GM13977 (cell line): ENCODE results near the gene KLHL9.

Source experiments
- DNase-seq: peaks from one replicate; pipeline ENCODE4 v3.0.0; 2012; ENCODE audit warnings: low spot score
- in situ Hi-C: fragments of 300-500 bp; cut with MboI; formaldehyde crosslinking; loops from one replicate; pipeline ENCODE4 v1.12.0; 2022; ENCODE audit warnings: low sequenced_read_pairs, low pct_unique_long_range_greater_than_20kb, mixed read lengths, inconsistent platforms; ENCODE audit not compliant: unreplicated experiment
- TF ChIP-seq, protein P1 (sequence below): IDR thresholded peaks from 2 replicates; pipeline ENCODE4 v1.5.1; 2012; ENCODE audit warnings: mild to moderate bottlenecking, control low read depth; ENCODE audit not compliant: insufficient read depth; ENCODE audit errors: extremely low read depth, missing control alignments

Gene KLHL9

DNA sequence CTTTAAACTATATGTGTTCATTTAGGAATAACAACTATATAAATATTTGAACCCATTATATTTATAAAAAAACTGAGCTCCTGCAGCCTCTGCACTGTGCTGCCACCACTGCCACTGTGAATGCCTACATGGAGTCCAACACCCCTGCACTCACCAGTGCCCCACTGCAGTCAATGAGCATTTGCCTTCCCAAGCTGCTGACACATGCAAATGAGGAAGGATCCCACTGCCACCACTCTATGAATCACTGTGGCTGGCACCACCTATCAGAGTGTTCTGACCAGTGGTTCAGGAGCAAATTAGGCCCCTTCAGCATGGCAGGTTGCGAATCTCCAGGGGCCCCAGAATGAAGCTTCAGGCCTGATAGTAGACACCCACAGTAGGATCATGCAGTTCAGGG lies 39.2 kb downstream of the KLHL9 start:
- in situ Hi-C loops: no loop called here
- TF ChIP-seq, protein P1, sequence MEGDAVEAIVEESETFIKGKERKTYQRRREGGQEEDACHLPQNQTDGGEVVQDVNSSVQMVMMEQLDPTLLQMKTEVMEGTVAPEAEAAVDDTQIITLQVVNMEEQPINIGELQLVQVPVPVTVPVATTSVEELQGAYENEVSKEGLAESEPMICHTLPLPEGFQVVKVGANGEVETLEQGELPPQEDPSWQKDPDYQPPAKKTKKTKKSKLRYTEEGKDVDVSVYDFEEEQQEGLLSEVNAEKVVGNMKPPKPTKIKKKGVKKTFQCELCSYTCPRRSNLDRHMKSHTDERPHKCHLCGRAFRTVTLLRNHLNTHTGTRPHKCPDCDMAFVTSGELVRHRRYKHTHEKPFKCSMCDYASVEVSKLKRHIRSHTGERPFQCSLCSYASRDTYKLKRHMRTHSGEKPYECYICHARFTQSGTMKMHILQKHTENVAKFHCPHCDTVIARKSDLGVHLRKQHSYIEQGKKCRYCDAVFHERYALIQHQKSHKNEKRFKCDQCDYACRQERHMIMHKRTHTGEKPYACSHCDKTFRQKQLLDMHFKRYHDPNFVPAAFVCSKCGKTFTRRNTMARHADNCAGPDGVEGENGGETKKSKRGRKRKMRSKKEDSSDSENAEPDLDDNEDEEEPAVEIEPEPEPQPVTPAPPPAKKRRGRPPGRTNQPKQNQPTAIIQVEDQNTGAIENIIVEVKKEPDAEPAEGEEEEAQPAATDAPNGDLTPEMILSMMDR: no peak
- DNase-seq: no peak

DNA sequence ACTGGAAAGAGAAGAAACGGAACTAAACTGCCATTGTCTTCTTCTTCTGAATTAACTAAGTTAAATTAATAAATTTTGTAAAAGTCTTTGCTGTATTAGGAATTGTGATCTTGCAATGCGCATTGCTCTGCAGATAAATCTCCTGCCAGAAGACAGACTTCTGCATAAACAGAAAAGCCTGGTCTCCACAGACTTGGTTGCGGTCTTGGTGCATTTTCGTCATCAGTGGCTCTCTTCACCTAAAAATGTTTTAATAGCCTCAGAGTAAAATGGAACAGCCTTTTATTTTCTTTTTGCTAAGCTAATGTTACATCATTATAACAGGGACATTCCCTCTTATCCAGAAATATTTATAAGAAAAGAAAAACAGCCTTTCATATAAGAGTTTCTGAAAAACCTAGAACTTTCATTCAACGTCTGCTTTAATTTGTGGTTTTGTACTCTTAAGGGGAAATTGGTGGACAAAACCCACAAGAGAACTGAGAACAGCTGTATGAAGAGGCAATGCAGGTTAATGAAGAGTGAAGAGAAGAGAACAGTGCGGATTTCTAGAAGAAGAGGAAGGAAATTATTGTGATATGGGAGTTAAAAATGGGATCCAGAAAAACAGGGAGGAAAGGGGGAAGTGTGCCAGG lies 40.2 kb downstream of the KLHL9 start:
- no peak for DNase-seq
- in situ Hi-C loops: no loop called here
- TF ChIP-seq, protein P1: no peak

DNA sequence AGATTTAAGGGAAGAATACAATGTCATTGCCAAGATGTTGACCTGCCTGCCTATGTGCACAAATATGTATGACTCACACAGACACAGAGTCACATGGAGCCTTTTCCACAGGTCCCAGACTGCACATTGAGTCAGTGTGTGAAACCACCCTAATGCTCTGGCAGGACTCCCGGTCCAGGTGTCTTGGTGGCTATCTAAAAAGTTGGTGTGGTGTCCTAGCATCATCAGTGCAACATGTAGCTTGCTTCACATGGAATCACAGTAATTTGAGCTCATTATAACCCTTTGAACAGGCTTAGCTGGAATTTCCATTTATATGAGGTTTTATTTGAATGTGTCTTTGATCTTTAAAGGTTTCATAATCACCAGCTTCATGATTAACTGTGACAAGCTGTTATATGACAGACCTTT lies 40.8 kb downstream of the KLHL9 start:
- TF ChIP-seq, protein P1: no peak
- no peak for DNase-seq
- in situ Hi-C loops: no loop called here

DNA sequence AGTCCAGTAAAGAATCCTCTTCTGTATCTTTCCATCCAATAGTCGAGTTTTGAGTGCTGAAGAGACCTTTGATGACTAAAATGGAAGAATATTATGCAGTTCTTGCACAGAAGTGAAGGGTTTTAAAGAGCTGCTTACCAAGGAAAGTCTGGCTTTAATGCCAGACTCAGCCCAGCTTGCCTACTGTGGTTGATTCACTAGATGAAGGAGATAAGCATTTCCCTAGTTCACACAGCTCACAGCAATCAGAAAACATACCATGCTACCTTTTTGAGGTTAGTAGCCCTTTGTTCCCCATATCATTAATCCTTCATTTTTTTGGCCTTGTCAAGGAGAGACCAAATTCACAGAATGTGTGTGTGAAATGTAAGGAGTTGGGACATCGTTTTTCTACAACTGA lies 45.4 kb downstream of the KLHL9 start:
- TF ChIP-seq, protein P1: no peak
- DNase-seq: no peak
- in situ Hi-C loops: no loop called here

DNA sequence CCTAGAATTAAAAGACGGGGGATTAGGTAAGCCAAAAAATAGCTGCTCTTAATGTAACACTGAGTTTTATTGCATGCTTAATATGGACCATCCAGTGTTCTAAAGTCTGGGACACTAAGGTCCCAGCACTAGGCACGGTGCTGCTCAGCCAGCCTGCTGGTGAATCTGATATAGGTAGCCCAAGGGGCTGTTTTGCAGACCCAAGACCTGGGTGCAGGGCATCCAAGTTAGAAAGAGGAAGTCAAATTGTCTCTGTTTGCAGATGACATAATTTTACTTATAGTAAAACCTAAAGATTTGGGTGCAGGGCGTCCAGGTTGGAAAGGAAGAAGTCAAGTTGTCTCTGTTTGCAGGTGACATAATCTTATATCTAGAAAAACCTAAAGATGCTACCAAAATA lies 47.9 kb downstream of the KLHL9 start:
- in situ Hi-C loops: no loop called here
- no peak for DNase-seq
- TF ChIP-seq, protein P1: no peak

DNA sequence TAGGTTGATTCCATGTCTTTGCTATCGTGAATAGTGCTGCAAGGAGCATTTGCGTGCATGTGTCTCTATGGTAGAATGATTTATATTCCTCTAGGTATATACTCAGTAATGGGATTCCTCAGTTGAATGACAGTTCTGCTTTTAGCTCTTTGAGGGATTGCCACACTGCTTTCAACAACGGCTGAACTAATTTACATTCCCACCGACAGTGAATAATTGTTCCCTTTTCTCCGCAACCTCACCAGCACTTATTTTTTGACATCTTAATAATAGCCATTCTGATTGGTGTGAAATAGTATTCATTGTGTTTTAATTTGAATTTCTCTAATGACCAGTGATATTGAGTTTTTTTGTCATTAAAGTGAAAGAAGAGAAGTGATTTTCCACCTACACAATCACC lies 48.5 kb downstream of the KLHL9 start:
- DNase-seq: no peak
- TF ChIP-seq, protein P1: no peak
- in situ Hi-C loops: no loop called here
